HCT116 (cell line): ENCODE measurements around the gene MEIS1. TPM values are rescaled to one million over a fixed set of nuclear protein-coding genes. Genes with fewer than 3 reads are reported as not detected.

Experiments
- ATAC-seq: fragments of 200-7000 bp; cut with Tn5 transposase; 2 replicates; pipeline ENCODE4 v1.9.1; 2020; ENCODE audit warnings: mild to moderate bottlenecking, moderate library complexity
- BruUV-seq: library from RNA; stranded (reverse); fragments of 400-500 nt; replicated peaks from 2 replicates; lab custom pipeline; 2021; lab: Mats Ljungman, UMichigan
- CTCF ChIA-PET: fragments of 300-600 bp; sonication (Branson Sonifier 250); formaldehyde crosslinking; loops from one replicate; lab custom pipeline; 2021; ENCODE audit warnings: antibody characterized with exemption; lab: Charles Lee
- POLR2A ChIA-PET: fragments of 300-600, 350-600 bp; sonication (Branson Sonifier 250); formaldehyde crosslinking; loops from one replicate; lab custom pipeline; 2021; ENCODE audit warnings: antibody characterized with exemption; lab: Charles Lee
- RAD21 ChIA-PET, 2 experiments: fragments of 300-600 bp; sonication (Branson Sonifier 250); formaldehyde crosslinking; loops; one replicate each; lab custom pipeline; 2023; ENCODE audit warnings: low total read pairs in 2 of 2; ENCODE audit not compliant: uncharacterized antibody in 2 of 2, unreplicated experiment in 2 of 2, low non-redundant PET in 1 of 2; lab: Charles Lee
- DNase-seq: peaks from one replicate; pipeline ENCODE4 v3.0.0-alpha.2; 2010; ENCODE audit warnings: low read depth, low spot score
- H2AFZ ChIP-seq: fragments of 200-600 bp; shearing (Covaris generic), sonication (generic); 2 replicates; pipeline ENCODE4 v1.6.1; 2017; ENCODE audit warnings: low read depth, mixed run types, mixed read lengths, antibody characterized with exemption, low read length; ENCODE audit not compliant: poor library complexity, severe bottlenecking
- H3K27ac ChIP-seq: 2 replicates; pipeline ENCODE4 v1.5.1; 2012; ENCODE audit warnings: low read depth, low read length
- H3K27me3 ChIP-seq: fragments of 200-600 bp; sonication (generic); 2 replicates; pipeline ENCODE4 v1.6.1; 2016; ENCODE audit warnings: mixed run types, low read length, mixed read lengths; ENCODE audit not compliant: insufficient read depth
- H3K36me3 ChIP-seq, 2 experiments: fragments of 200-500 bp in 1 of 2; fragments of 200-600 bp in 1 of 2; sonication (Bioruptor generic) in 1 of 2; sonication (generic) in 1 of 2; 2 replicates each; pipeline versions ENCODE4 v1.5.1 to v1.6.1; 2014 to 2016; ENCODE audit warnings: low read length in 2 of 2, inconsistent platforms in 1 of 2, mixed read lengths in 1 of 2, mixed run types in 1 of 2; ENCODE audit not compliant: insufficient read depth in 2 of 2, control insufficient read depth in 1 of 2
- H3K4me1 ChIP-seq, 2 experiments: fragments of 200-600 bp in 1 of 2; sonication (generic) in 1 of 2; 2 replicates each; pipeline versions ENCODE4 v1.5.1 to v1.6.1; 2012 to 2017; ENCODE audit warnings: low read length in 2 of 2, inconsistent platforms in 1 of 2, mild to moderate bottlenecking in 1 of 2, mixed read lengths in 1 of 2, mixed run types in 1 of 2, moderate library complexity in 1 of 2; ENCODE audit not compliant: insufficient read depth in 2 of 2, control insufficient read depth in 1 of 2
- H3K4me2 ChIP-seq: fragments of 200-600 bp; sonication (generic); 2 replicates; pipeline ENCODE4 v1.6.1; 2017; ENCODE audit warnings: mixed run types, low read length, mixed read lengths
- H3K4me3 ChIP-seq, 2 experiments: fragments of 200-600 bp in 1 of 2; sonication (generic) in 1 of 2; replicated peaks in 1 of 2; 2 replicates each; pipeline ENCODE4 v1.5.1; 2011 to 2016; ENCODE audit warnings: low read length in 2 of 2, control low read depth in 1 of 2, low read depth in 1 of 2, mild to moderate bottlenecking in 1 of 2, mixed read lengths in 1 of 2, mixed run types in 1 of 2
- H3K79me2 ChIP-seq: fragments of 200-600 bp; sonication (generic); 2 replicates; pipeline ENCODE4 v1.6.1; 2017; ENCODE audit warnings: mild to moderate bottlenecking, mixed run types, low read length, moderate library complexity, mixed read lengths; ENCODE audit not compliant: insufficient read depth
- H3K9ac ChIP-seq: fragments of 200-600 bp; sonication (generic); 2 replicates; pipeline ENCODE4 v1.6.1; 2016; ENCODE audit warnings: low read length, mixed read lengths
- H3K9me2 ChIP-seq: fragments of 200-600 bp; sonication (generic), shearing (Covaris generic); 2 replicates; pipeline ENCODE4 v1.6.1; 2017; ENCODE audit warnings: mixed run types, mild to moderate bottlenecking, moderate library complexity; ENCODE audit not compliant: insufficient read depth
- H3K9me3 ChIP-seq, 2 experiments: fragments of 200-500 bp in 1 of 2; fragments of 200-600 bp in 1 of 2; sonication (Bioruptor generic) in 1 of 2; sonication (generic) in 1 of 2; 2 replicates each; pipeline ENCODE4 v1.6.1; 2014 to 2017; ENCODE audit warnings: low read length in 2 of 2, mixed read lengths in 2 of 2, inconsistent platforms in 1 of 2, low read depth in 1 of 2, mild to moderate bottlenecking in 1 of 2, mixed run types in 1 of 2, moderate library complexity in 1 of 2; ENCODE audit not compliant: control insufficient read depth in 1 of 2, insufficient read depth in 1 of 2
- H4K20me1 ChIP-seq: fragments of 200-600 bp; sonication (generic), shearing (Covaris generic); 2 replicates; pipeline ENCODE4 v1.6.1; 2017; ENCODE audit warnings: mixed run types, mild to moderate bottlenecking, moderate library complexity; ENCODE audit not compliant: insufficient read depth
- CEBPB ChIP-seq: IDR thresholded peaks from 2 replicates; pipeline ENCODE4 v1.6.1; 2012; ENCODE audit warnings: low read depth
- EGR1 ChIP-seq: IDR thresholded peaks from 2 replicates; pipeline ENCODE4 v1.6.1; 2012; ENCODE audit warnings: low read depth
- ELF1 ChIP-seq: IDR thresholded peaks from 2 replicates; pipeline ENCODE4 v1.6.1; 2012; ENCODE audit warnings: low read depth, borderline replicate concordance
- EZH2 ChIP-seq: fragments of 200-600 bp; sonication (generic); IDR thresholded peaks from 2 replicates; pipeline ENCODE4 v1.6.1; 2017; ENCODE audit warnings: antibody characterized with exemption, mixed run types
- EZH2phosphoT487 ChIP-seq: fragments of 200-600 bp; IDR thresholded peaks from 2 replicates; pipeline ENCODE4 v1.6.1; 2018; ENCODE audit warnings: antibody characterized with exemption, borderline replicate concordance
- SP1 ChIP-seq: IDR thresholded peaks from 2 replicates; pipeline ENCODE4 v1.6.1; 2012; ENCODE audit warnings: low read depth
- TCF7L2 ChIP-seq: IDR thresholded peaks from 2 replicates; pipeline ENCODE4 v1.7.0; 2011; ENCODE audit warnings: borderline replicate concordance, inconsistent platforms; ENCODE audit not compliant: insufficient read depth, insufficient read length; ENCODE audit errors: extremely low read depth
- YY1 ChIP-seq: IDR thresholded peaks from 2 replicates; pipeline ENCODE4 v1.6.1; 2011; ENCODE audit warnings: low read length, low read depth, moderate library complexity, mild to moderate bottlenecking; ENCODE audit not compliant: insufficient replicate concordance; ENCODE audit errors: extremely low read depth
- ZFX ChIP-seq: fragments of 450-650 bp; IDR thresholded peaks from 2 replicates; pipeline ENCODE4 v1.6.1; 2017
- ZNF274 ChIP-seq: fragments of 200-500 bp; sonication (Bioruptor generic); IDR thresholded peaks from 2 replicates; pipeline ENCODE4 v1.6.1; 2014; ENCODE audit warnings: mild to moderate bottlenecking, low read depth, low read length, inconsistent platforms
- intact Hi-C: fragments of 100-400 bp; cut with micrococcal nuclease; formaldehyde crosslinking; loops from 2 replicates; pipeline ENCODE4 v1.10.0; 2022
- total RNA-seq: library from RNA; stranded (reverse); gene quantifications from one replicate; pipeline ENCODE4 v1.2.1, GENCODE V29; 2021; ENCODE audit not compliant: unreplicated experiment
- TF ChIP-seq, protein P1 (sequence below): IDR thresholded peaks from 2 replicates; pipeline ENCODE4 v1.6.1; 2012
- TF ChIP-seq, protein P2 (sequence below): IDR thresholded peaks from 2 replicates; pipeline ENCODE4 v1.6.1; 2012; ENCODE audit warnings: low read depth
- TF ChIP-seq, protein P3 (sequence below): IDR thresholded peaks from 2 replicates; pipeline ENCODE4 v1.6.1; 2012
- TF ChIP-seq, protein P4 (sequence below), 3 experiments: fragments of 200-600 bp in 1 of 3; sonication (generic) in 1 of 3; IDR thresholded peaks in 2 of 3; conservative IDR thresholded peaks in 1 of 3; 2 replicates each; pipeline ENCODE4 v1.5.1; 2012 to 2017; ENCODE audit warnings: low read depth in 2 of 3, low read length in 2 of 3, antibody characterized with exemption in 1 of 3, borderline replicate concordance in 1 of 3, control low read depth in 1 of 3, mild to moderate bottlenecking in 1 of 3, mixed read lengths in 1 of 3, mixed run types in 1 of 3, moderate library complexity in 1 of 3; ENCODE audit not compliant: insufficient read depth in 1 of 3
- TF ChIP-seq, protein P5 (sequence below): IDR thresholded peaks from 2 replicates; pipeline ENCODE4 v1.6.1; 2011; ENCODE audit warnings: mild to moderate bottlenecking, low read length, moderate library complexity; ENCODE audit not compliant: insufficient replicate concordance; ENCODE audit errors: extremely low read depth

Gene MEIS1
- total RNA-seq, 1 experiment from 2014 or later = 0.32 TPM

DNA sequence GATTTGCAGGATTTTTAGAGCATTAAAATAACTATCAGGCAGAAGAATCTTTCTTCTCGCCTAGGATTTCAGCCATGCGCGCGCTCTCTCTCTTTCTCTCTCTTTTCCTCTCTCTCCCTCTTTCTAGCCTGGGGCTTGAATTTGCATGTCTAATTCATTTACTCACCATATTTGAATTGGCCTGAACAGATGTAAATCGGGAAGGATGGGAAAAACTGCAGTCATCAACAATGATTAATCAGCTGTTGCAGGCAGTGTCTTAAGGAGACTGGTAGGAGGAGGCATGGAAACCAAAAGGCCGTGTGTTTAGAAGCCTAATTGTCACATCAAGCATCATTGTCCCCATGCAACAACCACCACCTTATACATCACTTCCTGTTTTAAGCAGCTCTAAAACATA lies 137.0 kb downstream of the MEIS1 start:
- Histone ChIP-seq H3K79me2 (no peaks in the 10 kb centered on the region), H3K9ac (no peak overlapping the region), H3K27ac (no peak overlapping the region), H3K9me3 (no peaks in the 10 kb centered on the region; a peak in 1 of 4 replicates), H3K4me2 (no peak overlapping the region), H4K20me1 (no peaks in the 10 kb centered on the region), H3K4me1 (no peaks in the 10 kb centered on the region), H3K9me2 (no peaks in the 10 kb centered on the region), H3K27me3 (no peaks in the 10 kb centered on the region), H2AFZ (no peak overlapping the region), H3K4me3 (no peak overlapping the region), H3K36me3 (no peaks in the 10 kb centered on the region)
- ChIA-PET POLR2A (no interaction called here), CTCF (no interaction called here), RAD21 (no interaction called here)
- no TSS peak for BruUV-seq
- ATAC-seq (no peak), DNase-seq (no peak)
- no peak for TF ChIP-seq TCF7L2
- TF ChIP-seq, protein P1, sequence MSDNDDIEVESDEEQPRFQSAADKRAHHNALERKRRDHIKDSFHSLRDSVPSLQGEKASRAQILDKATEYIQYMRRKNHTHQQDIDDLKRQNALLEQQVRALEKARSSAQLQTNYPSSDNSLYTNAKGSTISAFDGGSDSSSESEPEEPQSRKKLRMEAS = no peak
- no peak for TF ChIP-seq YY1
- TF ChIP-seq EZH2 = no peak
- TF ChIP-seq, protein P2, sequence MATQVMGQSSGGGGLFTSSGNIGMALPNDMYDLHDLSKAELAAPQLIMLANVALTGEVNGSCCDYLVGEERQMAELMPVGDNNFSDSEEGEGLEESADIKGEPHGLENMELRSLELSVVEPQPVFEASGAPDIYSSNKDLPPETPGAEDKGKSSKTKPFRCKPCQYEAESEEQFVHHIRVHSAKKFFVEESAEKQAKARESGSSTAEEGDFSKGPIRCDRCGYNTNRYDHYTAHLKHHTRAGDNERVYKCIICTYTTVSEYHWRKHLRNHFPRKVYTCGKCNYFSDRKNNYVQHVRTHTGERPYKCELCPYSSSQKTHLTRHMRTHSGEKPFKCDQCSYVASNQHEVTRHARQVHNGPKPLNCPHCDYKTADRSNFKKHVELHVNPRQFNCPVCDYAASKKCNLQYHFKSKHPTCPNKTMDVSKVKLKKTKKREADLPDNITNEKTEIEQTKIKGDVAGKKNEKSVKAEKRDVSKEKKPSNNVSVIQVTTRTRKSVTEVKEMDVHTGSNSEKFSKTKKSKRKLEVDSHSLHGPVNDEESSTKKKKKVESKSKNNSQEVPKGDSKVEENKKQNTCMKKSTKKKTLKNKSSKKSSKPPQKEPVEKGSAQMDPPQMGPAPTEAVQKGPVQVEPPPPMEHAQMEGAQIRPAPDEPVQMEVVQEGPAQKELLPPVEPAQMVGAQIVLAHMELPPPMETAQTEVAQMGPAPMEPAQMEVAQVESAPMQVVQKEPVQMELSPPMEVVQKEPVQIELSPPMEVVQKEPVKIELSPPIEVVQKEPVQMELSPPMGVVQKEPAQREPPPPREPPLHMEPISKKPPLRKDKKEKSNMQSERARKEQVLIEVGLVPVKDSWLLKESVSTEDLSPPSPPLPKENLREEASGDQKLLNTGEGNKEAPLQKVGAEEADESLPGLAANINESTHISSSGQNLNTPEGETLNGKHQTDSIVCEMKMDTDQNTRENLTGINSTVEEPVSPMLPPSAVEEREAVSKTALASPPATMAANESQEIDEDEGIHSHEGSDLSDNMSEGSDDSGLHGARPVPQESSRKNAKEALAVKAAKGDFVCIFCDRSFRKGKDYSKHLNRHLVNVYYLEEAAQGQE = no peak
- TF ChIP-seq, protein P3, sequence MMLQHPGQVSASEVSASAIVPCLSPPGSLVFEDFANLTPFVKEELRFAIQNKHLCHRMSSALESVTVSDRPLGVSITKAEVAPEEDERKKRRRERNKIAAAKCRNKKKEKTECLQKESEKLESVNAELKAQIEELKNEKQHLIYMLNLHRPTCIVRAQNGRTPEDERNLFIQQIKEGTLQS = no peak
- no peak for TF ChIP-seq CEBPB
- no peak for TF ChIP-seq ELF1
- no peak for TF ChIP-seq EZH2phosphoT487
- TF ChIP-seq, protein P4, sequence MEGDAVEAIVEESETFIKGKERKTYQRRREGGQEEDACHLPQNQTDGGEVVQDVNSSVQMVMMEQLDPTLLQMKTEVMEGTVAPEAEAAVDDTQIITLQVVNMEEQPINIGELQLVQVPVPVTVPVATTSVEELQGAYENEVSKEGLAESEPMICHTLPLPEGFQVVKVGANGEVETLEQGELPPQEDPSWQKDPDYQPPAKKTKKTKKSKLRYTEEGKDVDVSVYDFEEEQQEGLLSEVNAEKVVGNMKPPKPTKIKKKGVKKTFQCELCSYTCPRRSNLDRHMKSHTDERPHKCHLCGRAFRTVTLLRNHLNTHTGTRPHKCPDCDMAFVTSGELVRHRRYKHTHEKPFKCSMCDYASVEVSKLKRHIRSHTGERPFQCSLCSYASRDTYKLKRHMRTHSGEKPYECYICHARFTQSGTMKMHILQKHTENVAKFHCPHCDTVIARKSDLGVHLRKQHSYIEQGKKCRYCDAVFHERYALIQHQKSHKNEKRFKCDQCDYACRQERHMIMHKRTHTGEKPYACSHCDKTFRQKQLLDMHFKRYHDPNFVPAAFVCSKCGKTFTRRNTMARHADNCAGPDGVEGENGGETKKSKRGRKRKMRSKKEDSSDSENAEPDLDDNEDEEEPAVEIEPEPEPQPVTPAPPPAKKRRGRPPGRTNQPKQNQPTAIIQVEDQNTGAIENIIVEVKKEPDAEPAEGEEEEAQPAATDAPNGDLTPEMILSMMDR (IDR thresholded peaks at IDR 0.05 in 2 of 3, conservative IDR thresholded peaks at IDR 0.05 in 1 of 3; ENCODE audit: borderline replicate concordance in 1 of 3, insufficient read depth in 1 of 3, low read depth in 2 of 3, low read length in 2 of 3) = no peak
- TF ChIP-seq ZFX = no peak
- no peak for TF ChIP-seq EGR1
- TF ChIP-seq, protein P5, sequence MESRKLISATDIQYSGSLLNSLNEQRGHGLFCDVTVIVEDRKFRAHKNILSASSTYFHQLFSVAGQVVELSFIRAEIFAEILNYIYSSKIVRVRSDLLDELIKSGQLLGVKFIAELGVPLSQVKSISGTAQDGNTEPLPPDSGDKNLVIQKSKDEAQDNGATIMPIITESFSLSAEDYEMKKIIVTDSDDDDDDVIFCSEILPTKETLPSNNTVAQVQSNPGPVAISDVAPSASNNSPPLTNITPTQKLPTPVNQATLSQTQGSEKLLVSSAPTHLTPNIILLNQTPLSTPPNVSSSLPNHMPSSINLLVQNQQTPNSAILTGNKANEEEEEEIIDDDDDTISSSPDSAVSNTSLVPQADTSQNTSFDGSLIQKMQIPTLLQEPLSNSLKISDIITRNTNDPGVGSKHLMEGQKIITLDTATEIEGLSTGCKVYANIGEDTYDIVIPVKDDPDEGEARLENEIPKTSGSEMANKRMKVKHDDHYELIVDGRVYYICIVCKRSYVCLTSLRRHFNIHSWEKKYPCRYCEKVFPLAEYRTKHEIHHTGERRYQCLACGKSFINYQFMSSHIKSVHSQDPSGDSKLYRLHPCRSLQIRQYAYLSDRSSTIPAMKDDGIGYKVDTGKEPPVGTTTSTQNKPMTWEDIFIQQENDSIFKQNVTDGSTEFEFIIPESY = no peak
- TF ChIP-seq ZNF274 = no peak
- no peak for TF ChIP-seq SP1
- intact Hi-C loops = no loop called here
